Fibroblast of mammary gland (primary cell): ENCODE results near the gene LMBR1.
A peak's percentile ranks its signal among the peaks of the same experiment; 100 is the strongest.
"Not testable (repeated sequence)": the region's sequence is repeated elsewhere in the genome, so short reads cannot be mapped to it uniquely, and the experiment has no call there.

Experiments
- DNase-seq: peaks from one replicate; pipeline ENCODE4 v3.0.0-alpha.2; 2010; ENCODE audit warnings: low read depth
- H3K4me3 ChIP-seq: 2 replicates; pipeline ENCODE4 v1.5.1; 2011; ENCODE audit warnings: low read depth, mild to moderate bottlenecking, low read length, moderate library complexity; ENCODE audit not compliant: control insufficient read depth
- CTCF ChIP-seq: conservative IDR thresholded peaks from 2 replicates; pipeline ENCODE4 v1.5.1; 2011; ENCODE audit warnings: low read depth, low read length, inconsistent platforms; ENCODE audit not compliant: control insufficient read depth, insufficient read depth

The LMBR1 gene

GRCh38 chr7:156932006-156932405, 39.0 kb upstream of the LMBR1 start:
- H3K4me3 ChIP-seq: no peak overlapping the region
- TF ChIP-seq CTCF: no peak
- peak; percentile 32 for DNase-seq

DNA sequence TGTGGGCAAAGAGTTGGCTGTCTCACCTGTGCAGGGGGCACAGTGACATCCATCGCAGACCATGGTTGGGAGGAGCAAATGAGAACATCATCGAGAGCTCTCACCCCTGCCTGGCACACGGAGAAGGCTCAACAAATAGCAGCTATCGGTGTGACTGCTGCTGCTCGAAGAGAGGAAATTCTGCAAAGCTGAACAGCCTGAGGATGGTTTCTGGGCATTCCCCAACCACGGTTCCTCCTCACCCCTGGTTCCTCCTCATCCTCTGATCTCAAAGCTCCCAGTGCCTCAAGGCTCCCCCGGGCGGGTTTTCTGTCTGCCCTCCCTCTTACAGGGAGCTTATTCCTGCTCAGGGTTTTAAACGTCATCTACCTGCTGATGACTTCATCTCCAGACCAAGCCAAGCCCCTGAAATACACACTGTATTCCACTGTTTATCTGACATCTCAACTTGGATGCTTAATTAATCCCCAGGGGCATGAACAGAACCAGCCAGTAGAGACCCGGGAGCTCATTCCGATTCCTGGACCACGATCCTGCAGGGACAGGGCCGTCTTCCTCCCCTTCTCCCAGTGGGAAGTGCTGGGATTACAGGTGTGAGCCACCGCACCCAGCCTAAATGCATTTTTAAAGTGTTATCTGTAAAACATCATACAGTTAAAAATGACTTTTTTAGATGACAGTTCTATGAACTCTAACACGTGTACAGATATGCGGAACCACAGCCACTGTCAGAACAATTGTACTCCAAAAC, 37.0 kb upstream of the LMBR1 start:
- no peak for DNase-seq
- no peak for TF ChIP-seq CTCF
- no peak overlapping the region for H3K4me3 ChIP-seq

DNA sequence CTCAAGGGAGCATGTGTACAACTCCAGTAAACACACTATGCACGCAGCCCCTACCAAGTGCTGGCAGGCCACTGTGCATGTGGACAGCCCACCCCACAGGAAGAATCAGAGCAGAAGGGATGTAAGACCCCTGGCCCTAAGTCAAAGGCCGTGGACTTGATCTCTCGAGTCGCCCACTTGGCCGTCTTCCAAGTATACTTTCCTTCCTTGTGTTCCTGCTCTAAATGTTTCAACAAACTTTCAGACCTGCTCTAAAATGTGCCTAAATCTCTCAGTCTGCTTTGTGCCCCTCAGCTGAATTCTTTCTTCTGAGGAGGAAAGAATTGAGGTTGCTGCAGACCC, 35.4 kb upstream of the LMBR1 start:
- TF ChIP-seq CTCF: no peak
- no peak overlapping the region for H3K4me3 ChIP-seq
- no peak for DNase-seq

DNA sequence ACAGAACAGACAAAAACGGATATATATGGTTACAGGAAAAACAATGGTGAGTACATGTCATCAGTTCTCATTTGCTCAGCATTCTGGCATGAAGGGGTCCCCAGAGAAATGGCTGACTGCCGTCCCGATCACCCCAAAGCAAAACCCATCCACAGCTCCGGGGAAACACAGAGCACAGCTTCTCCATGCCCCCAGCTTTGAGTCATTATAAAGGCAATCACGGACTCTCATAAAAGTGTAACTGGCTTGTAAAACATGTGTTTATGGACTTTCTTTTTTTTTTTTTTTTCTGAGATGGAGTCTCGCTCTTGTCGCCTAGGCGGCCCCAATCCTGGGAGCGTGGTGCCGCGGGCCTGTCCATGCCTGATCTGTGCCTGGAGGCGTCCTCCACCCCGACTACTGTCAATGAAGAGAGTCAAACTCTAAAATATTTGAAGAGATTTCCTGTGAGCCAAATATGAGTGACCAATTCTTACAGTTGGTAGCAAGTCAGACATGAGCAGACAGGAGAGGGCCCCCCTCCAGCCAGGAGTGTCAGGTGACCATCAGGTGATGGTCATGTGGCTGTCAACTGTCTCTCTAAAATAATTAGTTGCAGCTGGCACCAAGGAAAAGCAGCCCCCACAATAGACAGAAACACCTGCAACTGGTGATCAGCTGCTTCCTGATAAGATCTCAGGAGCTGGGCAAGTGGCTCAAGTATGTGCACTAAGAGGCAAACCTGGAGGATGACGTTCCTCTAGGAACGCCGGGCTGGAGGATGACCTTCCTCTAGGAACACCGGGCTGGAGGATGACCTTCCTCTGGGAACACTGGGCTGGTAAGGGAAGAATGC, 34.8 kb upstream of the LMBR1 start:
- TF ChIP-seq CTCF: no peak
- H3K4me3 ChIP-seq: no peak overlapping the region
- DNase-seq: peak; percentile 33

DNA sequence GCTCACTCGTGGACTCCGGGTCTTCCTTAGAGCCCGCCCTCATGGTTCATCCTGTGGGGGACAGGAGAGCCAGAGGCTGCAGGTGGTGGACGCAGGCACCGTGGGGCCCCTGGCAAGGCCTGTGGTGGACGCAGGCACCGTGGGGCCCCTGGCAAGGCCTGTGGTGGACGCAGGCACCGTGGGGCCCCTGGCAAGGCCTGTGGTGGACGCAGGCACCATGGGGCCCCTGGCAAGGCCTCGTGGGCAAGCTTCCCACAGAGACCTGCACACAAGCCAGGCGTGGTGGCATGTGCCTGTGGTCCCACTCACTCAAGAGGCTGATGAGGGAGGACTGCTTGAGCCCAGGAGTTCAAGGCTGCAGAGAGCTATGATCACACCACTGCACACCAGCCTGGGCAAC, 32.8 kb upstream of the LMBR1 start:
- not testable (repeated sequence) for H3K4me3 ChIP-seq, DNase-seq

- not testable (repeated sequence) for DNase-seq, H3K4me3 ChIP-seq
Measured at GRCh38 chr7:156922304-156922703, 29.3 kb upstream of the LMBR1 start.

DNA sequence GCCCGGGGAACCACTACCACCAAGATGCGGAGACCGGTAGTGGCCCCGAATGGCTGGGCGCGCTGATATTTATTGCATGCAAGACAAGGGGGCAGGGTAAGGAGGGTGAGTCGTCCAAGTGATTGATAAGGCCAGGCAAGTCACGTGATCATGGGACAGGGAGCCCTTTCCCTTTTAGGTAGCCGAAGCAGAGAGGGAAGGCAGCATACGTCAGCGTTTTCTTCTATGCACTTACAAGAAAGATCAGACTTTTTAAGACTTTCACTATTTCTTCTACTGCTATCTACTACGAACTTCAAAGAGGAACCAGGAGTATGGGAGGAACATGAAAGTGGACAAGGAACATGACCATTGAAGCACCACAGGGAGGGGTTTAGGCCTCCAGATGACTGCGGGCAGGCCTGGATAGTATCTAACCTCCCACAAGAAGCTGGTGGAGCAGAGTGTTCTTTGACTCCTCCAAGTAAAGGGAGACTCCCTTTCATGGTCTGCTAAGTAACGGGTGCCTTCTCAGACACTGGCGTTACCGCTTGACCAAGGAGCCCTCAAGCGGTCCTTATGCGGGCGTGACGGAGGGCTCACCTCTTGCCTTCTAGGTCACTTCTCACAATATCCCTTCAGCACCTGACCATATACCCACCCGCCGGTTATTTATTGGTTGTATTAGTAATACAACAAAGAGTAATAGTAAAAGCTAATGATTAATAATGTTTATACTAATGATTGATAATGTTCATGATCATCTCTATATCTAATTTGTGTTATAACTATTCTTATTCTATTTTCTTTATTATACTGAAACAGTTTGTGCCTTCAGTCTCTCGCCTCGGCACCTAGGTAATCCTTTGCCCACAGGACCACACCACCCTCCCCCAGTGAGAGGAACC, 27.7 kb upstream of the LMBR1 start:
- not testable (repeated sequence) for H3K4me3 ChIP-seq, DNase-seq

GRCh38 chr7:156920076-156920475, 27.1 kb upstream of the LMBR1 start:
- TF ChIP-seq CTCF: no peak
- H3K4me3 ChIP-seq: no peak overlapping the region

More at GRCh38 chr7:156920076-156920475, 27.1 kb upstream of the LMBR1 start:
- no peak for DNase-seq
